SU-DHL-6 (cell line): ENCODE data around the gene IL1RN.

Experiments
- H2AFZ ChIP-seq: fragments of 200-600 bp; sonication (generic); 2 replicates; pipeline ENCODE4 v1.6.1; 2014; ENCODE audit warnings: low read depth, mild to moderate bottlenecking, moderate library complexity, mixed read lengths, antibody characterized with exemption, low read length; ENCODE audit not compliant: severe bottlenecking
- H3F3A ChIP-seq: fragments of 200-600 bp; shearing (Covaris generic); 2 replicates; pipeline ENCODE4 v1.6.0; 2016; ENCODE audit warnings: antibody characterized with exemption, mild to moderate bottlenecking; ENCODE audit not compliant: insufficient read depth
- H3K27ac ChIP-seq: fragments of 200-600 bp; sonication (generic); 2 replicates; pipeline ENCODE4 v1.5.1; 2016; ENCODE audit warnings: low read depth, mild to moderate bottlenecking, low read length, moderate library complexity, mixed read lengths
- H3K27me3 ChIP-seq: fragments of 200-600 bp; sonication (generic), shearing (Covaris generic); 2 replicates; pipeline ENCODE4 v1.6.0; 2014; ENCODE audit warnings: mild to moderate bottlenecking, low read length
- H3K36me3 ChIP-seq: fragments of 200-600 bp; sonication (generic); 2 replicates; pipeline ENCODE4 v1.6.1; 2014; ENCODE audit warnings: mild to moderate bottlenecking, low read length, mixed read lengths
- H3K4me2 ChIP-seq: fragments of 300-600, 200-600 bp; shearing (Covaris generic), sonication (generic); 2 replicates; pipeline ENCODE4 v1.6.0; 2014; ENCODE audit warnings: low read length, low read depth, mild to moderate bottlenecking; ENCODE audit not compliant: poor library complexity, severe bottlenecking
- H3K4me3 ChIP-seq: fragments of 200-600 bp; sonication (generic); 2 replicates; pipeline ENCODE4 v1.5.1; 2014; ENCODE audit warnings: antibody characterized with exemption, low read length, mild to moderate bottlenecking, mixed read lengths; ENCODE audit not compliant: insufficient read depth, poor library complexity, severe bottlenecking
- H3K79me2 ChIP-seq: fragments of 200-600 bp; sonication (generic); 2 replicates; pipeline ENCODE4 v1.6.1; 2014; ENCODE audit warnings: mild to moderate bottlenecking, low read length, moderate library complexity; ENCODE audit not compliant: insufficient read depth
- H3K9ac ChIP-seq: fragments of 200-600 bp; sonication (generic); 2 replicates; pipeline ENCODE4 v1.7.0; 2014; ENCODE audit warnings: mild to moderate bottlenecking, low read length
- H3K9me2 ChIP-seq: fragments of 200-600 bp; sonication (generic); replicated peaks from 2 replicates; pipeline ENCODE4 v1.6.1; 2014; ENCODE audit warnings: low read length; ENCODE audit not compliant: insufficient read depth
- H3K9me3 ChIP-seq: fragments of 200-600 bp; sonication (generic); 2 replicates; pipeline ENCODE4 v1.6.1; 2014; ENCODE audit warnings: low read length, mixed read lengths; ENCODE audit not compliant: insufficient read depth
- H4K20me1 ChIP-seq: fragments of 200-600 bp; sonication (generic); 2 replicates; pipeline ENCODE4 v1.6.1; 2014; ENCODE audit warnings: low read depth, mild to moderate bottlenecking, antibody characterized with exemption, low read length, moderate library complexity, mixed read lengths
- EZH2phosphoT487 ChIP-seq: fragments of 200-600 bp; sonication (generic), shearing (Covaris generic); conservative IDR thresholded peaks from 2 replicates; pipeline ENCODE4 v1.6.1; 2018; ENCODE audit warnings: mild to moderate bottlenecking, antibody characterized with exemption, low read length, moderate library complexity, mixed read lengths
- TF ChIP-seq, protein P1 (sequence below): fragments of 200-600 bp; sonication (generic); IDR thresholded peaks from one replicate; pipeline ENCODE4 v1.5.1; 2017; ENCODE audit warnings: antibody characterized with exemption, mild to moderate bottlenecking, low read length, moderate library complexity; ENCODE audit not compliant: insufficient read depth, poor library complexity, severe bottlenecking

The IL1RN gene

DNA sequence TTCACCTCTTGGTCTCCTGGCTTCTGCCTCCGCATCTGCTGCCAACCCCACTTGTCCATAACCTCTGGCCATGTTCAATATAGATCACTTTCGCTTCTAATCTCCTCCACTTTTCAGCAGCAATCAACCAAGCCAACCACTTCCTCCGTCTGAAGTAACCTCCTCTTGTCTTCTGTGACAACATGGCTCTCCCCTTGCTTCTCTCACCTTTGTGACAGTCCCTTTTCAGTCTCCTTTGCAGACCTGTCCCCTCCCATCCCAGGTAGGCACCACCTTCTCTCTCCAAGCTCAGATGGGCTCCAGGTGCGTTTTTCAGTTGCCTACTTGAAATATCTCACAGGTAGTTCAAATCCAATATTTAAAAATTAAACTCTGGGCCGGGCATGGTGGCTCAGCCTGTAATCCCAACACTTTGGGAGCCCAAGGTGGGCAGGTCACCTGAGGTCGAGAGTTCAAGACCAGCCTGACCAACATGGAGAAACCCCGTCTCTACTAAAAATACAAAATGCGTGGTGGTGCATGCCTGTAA lies 41.7 kb downstream of the IL1RN start:
- TF ChIP-seq, protein P1, sequence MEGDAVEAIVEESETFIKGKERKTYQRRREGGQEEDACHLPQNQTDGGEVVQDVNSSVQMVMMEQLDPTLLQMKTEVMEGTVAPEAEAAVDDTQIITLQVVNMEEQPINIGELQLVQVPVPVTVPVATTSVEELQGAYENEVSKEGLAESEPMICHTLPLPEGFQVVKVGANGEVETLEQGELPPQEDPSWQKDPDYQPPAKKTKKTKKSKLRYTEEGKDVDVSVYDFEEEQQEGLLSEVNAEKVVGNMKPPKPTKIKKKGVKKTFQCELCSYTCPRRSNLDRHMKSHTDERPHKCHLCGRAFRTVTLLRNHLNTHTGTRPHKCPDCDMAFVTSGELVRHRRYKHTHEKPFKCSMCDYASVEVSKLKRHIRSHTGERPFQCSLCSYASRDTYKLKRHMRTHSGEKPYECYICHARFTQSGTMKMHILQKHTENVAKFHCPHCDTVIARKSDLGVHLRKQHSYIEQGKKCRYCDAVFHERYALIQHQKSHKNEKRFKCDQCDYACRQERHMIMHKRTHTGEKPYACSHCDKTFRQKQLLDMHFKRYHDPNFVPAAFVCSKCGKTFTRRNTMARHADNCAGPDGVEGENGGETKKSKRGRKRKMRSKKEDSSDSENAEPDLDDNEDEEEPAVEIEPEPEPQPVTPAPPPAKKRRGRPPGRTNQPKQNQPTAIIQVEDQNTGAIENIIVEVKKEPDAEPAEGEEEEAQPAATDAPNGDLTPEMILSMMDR = no peak
- TF ChIP-seq EZH2phosphoT487 = no peak
- H3K9ac ChIP-seq = no peak overlapping the region

DNA sequence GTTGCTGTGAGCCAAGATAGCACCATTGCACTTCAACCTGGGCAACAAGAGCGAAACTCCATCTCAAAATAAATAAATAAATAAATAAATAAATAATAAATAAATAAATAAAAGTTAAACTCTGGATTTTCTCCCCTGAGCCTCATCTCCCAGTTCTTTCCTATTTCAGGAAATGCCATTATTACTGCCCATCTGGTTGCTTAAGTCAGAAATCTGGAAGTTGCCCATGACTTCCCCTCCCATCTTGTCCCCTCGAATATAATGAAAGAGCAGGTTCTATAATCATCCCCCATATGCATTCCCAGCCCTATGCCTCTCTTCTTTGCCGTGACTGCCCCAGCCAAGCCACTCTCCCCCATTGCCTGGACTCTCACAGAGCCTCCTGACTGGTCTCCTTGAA lies 42.2 kb downstream of the IL1RN start:
- no peak for TF ChIP-seq EZH2phosphoT487
- TF ChIP-seq, protein P1 = no peak
- Histone ChIP-seq H3K36me3 (no peaks in the 10 kb centered on the region), H3K9me3 (no peaks in the 10 kb centered on the region), H2AFZ (no peak overlapping the region), H3K4me2 (no peak overlapping the region), H3K27ac (no peak overlapping the region), H3K79me2 (peaks cover 6% of the 10 kb centered on the region), H3K9me2 (no peaks in the 10 kb centered on the region), H4K20me1 (no peaks in the 10 kb centered on the region), H3K9ac (no peak overlapping the region), H3F3A (no peaks in the 10 kb centered on the region), H3K27me3 (no peaks in the 10 kb centered on the region), H3K4me3 (no peak overlapping the region)

More for the DNA sequence above, 41.7 kb downstream of the IL1RN start:
- H3K36me3 ChIP-seq = no peaks in the 10 kb centered on the region
- no peak overlapping the region for H3K4me3 ChIP-seq
- H3K4me2 ChIP-seq = no peak overlapping the region
- no peaks in the 10 kb centered on the region for H3K27me3 ChIP-seq
- H3F3A ChIP-seq = no peaks in the 10 kb centered on the region
- no peak overlapping the region for H2AFZ ChIP-seq
- no peak overlapping the region for H3K27ac ChIP-seq
- no peaks in the 10 kb centered on the region for H3K9me3 ChIP-seq
- H4K20me1 ChIP-seq = no peaks in the 10 kb centered on the region
- no peaks in the 10 kb centered on the region for H3K9me2 ChIP-seq
- peaks cover 1% of the 10 kb centered on the region for H3K79me2 ChIP-seq

DNA sequence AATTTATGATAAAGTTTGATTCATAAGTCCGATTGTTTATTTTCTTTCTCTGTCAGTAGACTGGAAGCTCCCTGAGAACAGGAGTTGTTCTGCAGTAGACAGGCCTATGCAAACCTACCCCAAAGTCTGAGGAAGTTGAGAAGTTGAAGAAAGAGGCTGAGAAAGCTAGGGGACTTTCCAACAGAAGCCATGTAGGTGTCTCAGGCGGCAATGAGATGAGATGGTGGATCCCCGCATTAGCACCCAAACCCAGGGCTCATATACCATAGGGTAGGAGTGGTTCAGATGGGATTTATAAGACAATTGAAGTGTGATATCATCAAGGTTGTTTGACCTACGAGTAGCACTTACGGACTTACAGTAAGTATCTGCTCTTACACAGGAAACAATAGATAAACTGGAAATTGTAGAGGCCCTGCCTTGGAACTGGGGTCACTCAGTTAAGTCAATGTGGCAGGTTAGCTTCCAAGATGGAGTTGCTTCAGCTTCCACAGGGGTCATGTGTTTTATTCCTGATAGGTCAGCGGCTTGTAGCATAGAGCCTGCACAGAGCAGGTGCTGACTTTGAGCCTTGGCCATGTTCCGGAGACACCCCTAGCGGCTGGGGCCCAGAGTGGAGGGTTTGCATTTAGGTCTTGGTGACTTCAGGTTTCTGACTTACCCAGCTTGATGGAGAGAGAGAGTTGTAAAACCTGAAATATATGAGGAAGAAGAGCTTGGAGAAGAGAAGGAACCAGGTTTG lies 44.1 kb downstream of the IL1RN start:
- Histone ChIP-seq H3K27ac (no peak overlapping the region), H3K4me3 (no peak overlapping the region)

More for the DNA sequence above, 44.1 kb downstream of the IL1RN start:
- H3K36me3 ChIP-seq = no peaks in the 10 kb centered on the region
- no peak overlapping the region for H2AFZ ChIP-seq
- peaks cover 3% of the 10 kb centered on the region; the same call in 1 of the 2 replicates for H3F3A ChIP-seq
- TF ChIP-seq, protein P1 = no peak
- no peak for TF ChIP-seq EZH2phosphoT487
- H3K4me2 ChIP-seq = no peak overlapping the region
- H3K79me2 ChIP-seq = peaks cover 25% of the 10 kb centered on the region
- no peaks in the 10 kb centered on the region for H3K9me2 ChIP-seq
- no peaks in the 10 kb centered on the region for H3K9me3 ChIP-seq
- peaks cover 8% of the 10 kb centered on the region; the same call in 1 of the 2 replicates for H4K20me1 ChIP-seq
- no peaks in the 10 kb centered on the region for H3K27me3 ChIP-seq
- H3K9ac ChIP-seq = no peak overlapping the region
